Liver (tissue), 9 donors: Measurements from ENCODE around the gene GHR. TPM values are rescaled to one million over a fixed set of nuclear protein-coding genes. Genes with fewer than 3 reads are reported as not detected.

Source experiments
- DNase-seq: peaks from one replicate; pipeline ENCODE4 v3.0.0-alpha.2; 2017; ENCODE audit warnings: low spot score
- H3K27ac ChIP-seq, 2 donors: one replicate each; pipeline ENCODE4 v1.7.0; 2013; ENCODE audit warnings: inconsistent platforms in 2 of 2, low read length in 2 of 2, control low read depth in 1 of 2, low read depth in 1 of 2, mild to moderate bottlenecking in 1 of 2
- H3K27me3 ChIP-seq, 4 donors: one replicate each; pipeline versions ENCODE4 v1.6.1 to v1.7.0; 2013; ENCODE audit warnings: low read length in 3 of 4, inconsistent platforms in 1 of 4, mild to moderate bottlenecking in 1 of 4, moderate library complexity in 1 of 4; ENCODE audit not compliant: control insufficient read depth in 4 of 4, insufficient read depth in 4 of 4
- H3K36me3 ChIP-seq, 4 donors: one replicate each; pipeline versions ENCODE4 v1.6.1 to v1.7.0; 2013; ENCODE audit warnings: low read length in 3 of 4, mild to moderate bottlenecking in 3 of 4, low read depth in 1 of 4, moderate library complexity in 1 of 4; ENCODE audit not compliant: control insufficient read depth in 4 of 4, insufficient read depth in 3 of 4
- H3K4me1 ChIP-seq, 4 donors: one replicate each; pipeline versions ENCODE4 v1.6.1 to v1.7.0; 2013; ENCODE audit warnings: low read length in 3 of 4, mild to moderate bottlenecking in 3 of 4, moderate library complexity in 1 of 4; ENCODE audit not compliant: control insufficient read depth in 4 of 4, insufficient read depth in 4 of 4
- H3K4me3 ChIP-seq, 3 donors: one replicate each; pipeline versions ENCODE4 v1.6.1 to v1.7.0; 2013; ENCODE audit warnings: low read length in 3 of 3, control low read depth in 1 of 3, low read depth in 1 of 3, mild to moderate bottlenecking in 1 of 3
- H3K9ac ChIP-seq, 2 donors: one replicate each; pipeline ENCODE4 v1.7.0; 2013; ENCODE audit warnings: low read length in 2 of 2, mild to moderate bottlenecking in 2 of 2, moderate library complexity in 2 of 2, control low read depth in 1 of 2, low read depth in 1 of 2
- H3K9me3 ChIP-seq, 4 donors: one replicate each; pipeline versions ENCODE4 v1.6.1 to v1.7.0; 2013; ENCODE audit warnings: low read length in 3 of 4; ENCODE audit not compliant: control insufficient read depth in 4 of 4
- ATF3 ChIP-seq: IDR thresholded peaks from 2 replicates; pipeline ENCODE4 v1.6.1; 2016; ENCODE audit warnings: antibody characterized with exemption
- CTCF ChIP-seq: fragments of 150-350 bp; IDR thresholded peaks from 2 replicates; pipeline ENCODE4 v1.5.1; 2017; ENCODE audit warnings: improper control_type of control experiment, low read depth, low read length; ENCODE audit not compliant: missing input control
- EGR1 ChIP-seq, 2 donors: IDR thresholded peaks; 2 replicates each; pipeline ENCODE4 v1.6.1; 2016 to 2018; ENCODE audit warnings: antibody characterized with exemption in 2 of 2, low read depth in 2 of 2
- FOXA1 ChIP-seq: IDR thresholded peaks from 2 replicates; pipeline ENCODE4 v1.6.1; 2016; ENCODE audit warnings: antibody characterized with exemption
- FOXA2 ChIP-seq: IDR thresholded peaks from 2 replicates; pipeline ENCODE4 v1.6.1; 2016; ENCODE audit warnings: antibody characterized with exemption
- GABPA ChIP-seq, 2 donors: IDR thresholded peaks in 1 of 2; conservative IDR thresholded peaks in 1 of 2; 2 replicates each; pipeline ENCODE4 v1.6.1; 2016; ENCODE audit warnings: antibody characterized with exemption in 2 of 2, mild to moderate bottlenecking in 1 of 2, moderate library complexity in 1 of 2
- HNF4A ChIP-seq, 2 donors: conservative IDR thresholded peaks; 2 replicates each; pipeline ENCODE4 v1.6.1; 2016; ENCODE audit warnings: antibody characterized with exemption in 2 of 2, mild to moderate bottlenecking in 2 of 2
- HNF4G ChIP-seq: IDR thresholded peaks from 2 replicates; pipeline ENCODE4 v1.6.1; 2016; ENCODE audit warnings: antibody characterized with exemption
- JUND ChIP-seq, 2 donors: IDR thresholded peaks; 2 replicates each; pipeline ENCODE4 v1.6.1; 2016; ENCODE audit warnings: antibody characterized with exemption in 2 of 2
- MAX ChIP-seq: IDR thresholded peaks from 2 replicates; pipeline ENCODE4 v1.6.1; 2016; ENCODE audit warnings: antibody characterized with exemption
- NR2F2 ChIP-seq: IDR thresholded peaks from 2 replicates; pipeline ENCODE4 v1.6.1; 2016; ENCODE audit warnings: antibody characterized with exemption
- RAD21 ChIP-seq, 2 donors: IDR thresholded peaks; 2 replicates each; pipeline ENCODE4 v1.6.1; 2016; ENCODE audit warnings: antibody characterized with exemption in 2 of 2, mild to moderate bottlenecking in 2 of 2
- REST ChIP-seq: IDR thresholded peaks from 2 replicates; pipeline ENCODE4 v1.6.1; 2016; ENCODE audit warnings: antibody characterized with exemption, mild to moderate bottlenecking
- RXRA ChIP-seq, 2 donors: IDR thresholded peaks; 2 replicates each; pipeline ENCODE4 v1.6.1; 2017 to 2018; ENCODE audit warnings: antibody characterized with exemption in 2 of 2, mild to moderate bottlenecking in 1 of 2
- SP1 ChIP-seq: IDR thresholded peaks from 2 replicates; pipeline ENCODE4 v1.6.1; 2018; ENCODE audit warnings: antibody characterized with exemption, mild to moderate bottlenecking
- TAF1 ChIP-seq: conservative IDR thresholded peaks from 2 replicates; pipeline ENCODE4 v1.6.1; 2016; ENCODE audit warnings: antibody characterized with exemption, mild to moderate bottlenecking
- YY1 ChIP-seq: IDR thresholded peaks from 2 replicates; pipeline ENCODE4 v1.6.1; 2016; ENCODE audit warnings: antibody characterized with exemption, mild to moderate bottlenecking
- ZBTB33 ChIP-seq: IDR thresholded peaks from 2 replicates; pipeline ENCODE4 v1.6.1; 2016; ENCODE audit warnings: antibody characterized with exemption
- WGBS: extraction: QIAGEN DNeasy Blood & Tissue Kit; methylation state at CpG from one replicate; pipeline ENCODE4 v1.1.7; 2013; 5-methylcytosine and 5-hydroxymethylcytosine counted together
- polyA plus RNA-seq, 2 donors: library from polyadenylated mRNA; stranded (reverse) in 1 of 2; unstranded in 1 of 2; fragments of 200-250 nt in 1 of 2; fragments of >200 nt in 1 of 2; fragmentation: Nextera tagmentation in 1 of 2; extraction: Ambion mirVana in 1 of 2; gene quantifications; one replicate each; pipeline versions ENCODE4 v1.2.1 to v1.2.3, GENCODE V29; 2013 to 2015
- total RNA-seq, 2 donors: library from RNA; depleted of rRNA; stranded (reverse); fragments of >200 nt; gene quantifications; one replicate each; pipeline ENCODE4 v1.2.3, GENCODE V29; 2014
- donor health status: healthy.
- donor health status: healthy.
- donor health status: healthy.
- donor health status: healthy.
- donor health status: healthy.

GHR gene
- total and polyA plus RNA-seq, 4 donors: 6.6 to 104 (median 20.9) TPM

- 90% methylated on average over 2 of the region's 2 CpGs for WGBS
- peaks cover 0 to 11% (median 5%) of the 10 kb centered on the region in 4 donors for H3K36me3 ChIP-seq
- DNase-seq: no peak
- TF ChIP-seq RAD21 (IDR thresholded peaks at IDR 0.05) (no peak), SP1 (no peak), RXRA (IDR thresholded peaks at IDR 0.05) (no peak), REST (no peak), FOXA2 (no peak), CTCF (no peak), MAX (no peak), NR2F2 (no peak), HNF4G (no peak), GABPA (IDR thresholded peaks at IDR 0.05 in 1 of 2, conservative IDR thresholded peaks at IDR 0.05 in 1 of 2) (no peak), TAF1 (no peak), YY1 (no peak), FOXA1 (no peak), ATF3 (no peak), HNF4A (conservative IDR thresholded peaks at IDR 0.05) (no peak), ZBTB33 (no peak), JUND (IDR thresholded peaks at IDR 0.05) (no peak), EGR1 (IDR thresholded peaks at IDR 0.05; ENCODE audit: low read depth in 2 of 2) (no peak)
- peaks cover 0 to 37% (median 16%) of the 10 kb centered on the region in 4 donors for H3K4me1 ChIP-seq
- no peak overlapping the region for H3K4me3 ChIP-seq
- H3K27me3 ChIP-seq: no peaks in the 10 kb centered on the region
- H3K27ac ChIP-seq: no peak overlapping the region
- no peaks in the 10 kb centered on the region for H3K9me3 ChIP-seq
- H3K9ac ChIP-seq: no peak overlapping the region
Observed at GRCh38 chr5:42624912-42625311, 201.7 kb downstream of the GHR start.
